ENCODE data around the gene KIRREL1.

- TF ChIP-seq CTCF (IDR thresholded peaks at IDR 0.05; ENCODE audit: borderline replicate concordance, extremely low read depth, low read length, poor library complexity, severe bottlenecking) = no peak
- no peak for TF ChIP-seq EZH2 (IDR thresholded peaks at IDR 0.05; ENCODE audit: borderline replicate concordance, low read depth, low read length, severe bottlenecking)
Observed at GRCh38 chr1:157994704-157995582, 1.5 kb downstream of the KIRREL1 start.
